DND-41 (cell line): Measurements from ENCODE around the gene PIM1.

Experiments
- ATAC-seq: fragments of 200-7000 bp; cut with Tn5 transposase; 3 replicates; pipeline ENCODE4 v1.9.1; 2021; ENCODE audit warnings: low read depth; ENCODE audit not compliant: insufficient read depth
- DNase-seq: peaks from one replicate; pipeline ENCODE4 v3.0.0-alpha.2; 2020
- H2AFZ ChIP-seq: 2 replicates; pipeline ENCODE4 v1.6.0; 2012; ENCODE audit warnings: low read depth, low read length
- H3K27ac ChIP-seq: 2 replicates; pipeline ENCODE4 v1.5.1; 2012; ENCODE audit warnings: low read length, inconsistent platforms
- H3K27me3 ChIP-seq: fragments of 200-600 bp; sonication (generic); 2 replicates; pipeline ENCODE4 v1.6.0; 2012; ENCODE audit warnings: low read length, mild to moderate bottlenecking, inconsistent platforms; ENCODE audit not compliant: insufficient read depth, poor library complexity
- H3K36me3 ChIP-seq: 2 replicates; pipeline ENCODE4 v1.5.1; 2012; ENCODE audit warnings: low read length, inconsistent platforms; ENCODE audit not compliant: insufficient read depth
- H3K4me1 ChIP-seq: 2 replicates; pipeline ENCODE4 v1.5.1; 2012; ENCODE audit warnings: mild to moderate bottlenecking, low read length; ENCODE audit not compliant: insufficient read depth
- H3K4me2 ChIP-seq: 2 replicates; pipeline ENCODE4 v1.6.0; 2012; ENCODE audit warnings: mild to moderate bottlenecking, moderate library complexity, low read length, inconsistent platforms; ENCODE audit not compliant: insufficient read depth
- H3K4me3 ChIP-seq, 2 experiments: fragments of 200-600 bp in 1 of 2; shearing (Covaris generic) in 1 of 2; 2 replicates each; pipeline ENCODE4 v1.5.1; 2012 to 2016; ENCODE audit warnings: inconsistent platforms in 2 of 2, low read length in 2 of 2, mild to moderate bottlenecking in 2 of 2, low read depth in 1 of 2, moderate library complexity in 1 of 2
- H3K79me2 ChIP-seq: 2 replicates; pipeline ENCODE4 v1.6.0; 2012; ENCODE audit warnings: low read length, inconsistent platforms; ENCODE audit not compliant: insufficient read depth
- H3K9ac ChIP-seq: 2 replicates; pipeline ENCODE4 v1.6.0; 2012; ENCODE audit warnings: low read depth, mild to moderate bottlenecking, inconsistent platforms, low read length, moderate library complexity
- H3K9me3 ChIP-seq: 2 replicates; pipeline ENCODE4 v1.5.1; 2012; ENCODE audit warnings: low read length, moderate library complexity, mild to moderate bottlenecking, inconsistent platforms; ENCODE audit not compliant: insufficient read depth, severe bottlenecking
- H4K20me1 ChIP-seq: 2 replicates; pipeline ENCODE4 v1.6.0; 2012; ENCODE audit warnings: low read length; ENCODE audit not compliant: insufficient read depth
- EZH2 ChIP-seq: IDR thresholded peaks from 3 replicates; pipeline ENCODE4 v1.6.1; 2012; ENCODE audit warnings: borderline replicate concordance, low read depth, mild to moderate bottlenecking, moderate library complexity, low read length, inconsistent platforms; ENCODE audit not compliant: severe bottlenecking
- TF ChIP-seq, protein P1 (sequence below): IDR thresholded peaks from 2 replicates; pipeline ENCODE4 v1.5.1; 2012; ENCODE audit warnings: borderline replicate concordance, low read length, moderate library complexity, mild to moderate bottlenecking; ENCODE audit not compliant: poor library complexity, severe bottlenecking; ENCODE audit errors: extremely low read depth

Gene PIM1

DNA sequence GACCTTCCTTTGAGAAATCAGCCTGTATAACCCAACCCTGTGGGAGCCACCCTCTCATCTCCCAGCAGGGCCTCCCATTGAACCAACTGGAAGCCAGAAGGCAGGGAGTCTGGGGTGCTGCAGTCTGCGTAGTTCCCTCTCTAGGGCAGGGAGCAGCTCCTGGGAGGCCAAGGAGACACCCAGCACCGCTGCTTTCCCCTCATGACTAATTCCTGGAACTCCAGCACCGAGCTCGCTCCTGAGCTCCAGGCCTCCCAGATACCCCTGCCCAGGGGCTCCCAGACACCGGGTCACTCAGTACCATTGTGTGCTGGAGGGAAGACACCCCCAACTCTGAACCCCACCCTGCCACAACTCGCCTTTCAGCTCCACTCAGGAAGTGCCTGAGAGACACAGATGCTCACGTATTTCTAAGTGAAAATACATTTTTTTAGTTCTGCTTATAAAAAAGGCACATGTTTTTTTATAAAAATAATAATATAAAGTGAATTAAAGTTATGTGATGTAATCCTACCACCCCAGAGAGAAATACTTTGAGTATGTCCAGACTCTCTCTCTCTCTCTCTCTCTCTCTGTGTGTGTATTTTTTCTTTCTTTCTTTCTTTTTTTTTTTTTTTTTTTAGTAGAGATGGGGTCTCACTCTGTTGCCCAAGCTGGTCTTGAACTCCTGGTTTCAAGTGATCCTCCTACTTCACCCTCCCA is 17.5 kb downstream of the PIM1 start:
- Histone ChIP-seq H4K20me1 (no peaks in the 10 kb centered on the region), H3K4me1 (peaks cover 86% of the 10 kb centered on the region), H3K27ac (peak overlapping the region; percentile 83), H2AFZ (peak overlapping the region; percentile 36), H3K27me3 (no peaks in the 10 kb centered on the region), H3K4me3 (no peak overlapping the region), H3K4me2 (no peak overlapping the region), H3K79me2 (no peaks in the 10 kb centered on the region), H3K9ac (peak overlapping the region; percentile 43), H3K9me3 (no peaks in the 10 kb centered on the region), H3K36me3 (no peaks in the 10 kb centered on the region)
- DNase-seq: no peak
- 0 out of 3 replicates have a peak, but pooled peaks have one; percentile 6 for ATAC-seq
- no peak for TF ChIP-seq EZH2
- TF ChIP-seq, protein P1, sequence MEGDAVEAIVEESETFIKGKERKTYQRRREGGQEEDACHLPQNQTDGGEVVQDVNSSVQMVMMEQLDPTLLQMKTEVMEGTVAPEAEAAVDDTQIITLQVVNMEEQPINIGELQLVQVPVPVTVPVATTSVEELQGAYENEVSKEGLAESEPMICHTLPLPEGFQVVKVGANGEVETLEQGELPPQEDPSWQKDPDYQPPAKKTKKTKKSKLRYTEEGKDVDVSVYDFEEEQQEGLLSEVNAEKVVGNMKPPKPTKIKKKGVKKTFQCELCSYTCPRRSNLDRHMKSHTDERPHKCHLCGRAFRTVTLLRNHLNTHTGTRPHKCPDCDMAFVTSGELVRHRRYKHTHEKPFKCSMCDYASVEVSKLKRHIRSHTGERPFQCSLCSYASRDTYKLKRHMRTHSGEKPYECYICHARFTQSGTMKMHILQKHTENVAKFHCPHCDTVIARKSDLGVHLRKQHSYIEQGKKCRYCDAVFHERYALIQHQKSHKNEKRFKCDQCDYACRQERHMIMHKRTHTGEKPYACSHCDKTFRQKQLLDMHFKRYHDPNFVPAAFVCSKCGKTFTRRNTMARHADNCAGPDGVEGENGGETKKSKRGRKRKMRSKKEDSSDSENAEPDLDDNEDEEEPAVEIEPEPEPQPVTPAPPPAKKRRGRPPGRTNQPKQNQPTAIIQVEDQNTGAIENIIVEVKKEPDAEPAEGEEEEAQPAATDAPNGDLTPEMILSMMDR: no peak

- H3K27me3 ChIP-seq: no peaks in the 10 kb centered on the region
- no peaks in the 10 kb centered on the region for H3K9me3 ChIP-seq
- H3K9ac ChIP-seq: no peak overlapping the region
- no peaks in the 10 kb centered on the region for H3K36me3 ChIP-seq
- H3K4me2 ChIP-seq: no peak overlapping the region
- no peaks in the 10 kb centered on the region for H3K79me2 ChIP-seq
- H3K27ac ChIP-seq: peak overlapping the region; percentile 66
- ATAC-seq (no peak), DNase-seq (no peak)
- no peak overlapping the region for H3K4me3 ChIP-seq
- H4K20me1 ChIP-seq: no peaks in the 10 kb centered on the region
- peaks cover 77% of the 10 kb centered on the region for H3K4me1 ChIP-seq
- H2AFZ ChIP-seq: no peak overlapping the region
- TF ChIP-seq EZH2: no peak
- TF ChIP-seq, protein P1: no peak
These were observed 19.1 kb downstream of the PIM1 start for GRCh38 chr6:37188962-37189510.

DNA sequence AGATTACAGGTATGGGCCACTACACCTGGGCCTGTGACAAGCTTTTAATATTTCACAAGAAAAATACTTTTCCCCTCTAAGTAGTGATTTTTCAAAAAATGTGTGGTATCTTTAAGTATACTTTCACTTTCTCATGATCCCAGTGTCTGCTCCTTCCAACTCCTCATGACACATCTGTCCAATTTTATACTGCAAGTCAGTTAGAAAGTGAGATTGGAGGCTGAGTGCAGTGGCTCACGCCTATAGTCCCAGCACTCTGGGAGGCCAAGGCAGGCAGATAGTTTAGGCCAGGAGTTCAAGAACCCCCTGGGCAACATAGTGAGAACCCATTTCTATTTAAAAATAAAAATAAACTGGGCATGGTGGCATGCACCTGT is 20.2 kb downstream of the PIM1 start:
- Histone ChIP-seq H3K4me3 (no peak overlapping the region), H3K27me3 (no peaks in the 10 kb centered on the region), H3K4me2 (0 out of 2 replicates have a peak overlapping the region, but pooled peaks have one; percentile 14), H3K9me3 (no peaks in the 10 kb centered on the region), H3K36me3 (no peaks in the 10 kb centered on the region), H3K4me1 (peaks cover 66% of the 10 kb centered on the region), H3K27ac (peak overlapping the region; percentile 75), H2AFZ (no peak overlapping the region), H3K79me2 (no peaks in the 10 kb centered on the region), H3K9ac (peak overlapping the region; percentile 19; the same call in 1 of the 2 replicates), H4K20me1 (no peaks in the 10 kb centered on the region)
- DNase-seq (no peak), ATAC-seq (peak; percentile 60)
- TF ChIP-seq EZH2: no peak
- TF ChIP-seq, protein P1: no peak
